HG02885 (cell line): ENCODE measurements around the gene SLC48A1.

Experiments
- ATAC-seq: cut with Tn5 transposase; IDR thresholded peaks from one replicate; pipeline ENCODE4 v1.9.1; 2021; ENCODE audit warnings: mild to moderate bottlenecking; ENCODE audit not compliant: unreplicated experiment, poor library complexity

SLC48A1 gene

DNA sequence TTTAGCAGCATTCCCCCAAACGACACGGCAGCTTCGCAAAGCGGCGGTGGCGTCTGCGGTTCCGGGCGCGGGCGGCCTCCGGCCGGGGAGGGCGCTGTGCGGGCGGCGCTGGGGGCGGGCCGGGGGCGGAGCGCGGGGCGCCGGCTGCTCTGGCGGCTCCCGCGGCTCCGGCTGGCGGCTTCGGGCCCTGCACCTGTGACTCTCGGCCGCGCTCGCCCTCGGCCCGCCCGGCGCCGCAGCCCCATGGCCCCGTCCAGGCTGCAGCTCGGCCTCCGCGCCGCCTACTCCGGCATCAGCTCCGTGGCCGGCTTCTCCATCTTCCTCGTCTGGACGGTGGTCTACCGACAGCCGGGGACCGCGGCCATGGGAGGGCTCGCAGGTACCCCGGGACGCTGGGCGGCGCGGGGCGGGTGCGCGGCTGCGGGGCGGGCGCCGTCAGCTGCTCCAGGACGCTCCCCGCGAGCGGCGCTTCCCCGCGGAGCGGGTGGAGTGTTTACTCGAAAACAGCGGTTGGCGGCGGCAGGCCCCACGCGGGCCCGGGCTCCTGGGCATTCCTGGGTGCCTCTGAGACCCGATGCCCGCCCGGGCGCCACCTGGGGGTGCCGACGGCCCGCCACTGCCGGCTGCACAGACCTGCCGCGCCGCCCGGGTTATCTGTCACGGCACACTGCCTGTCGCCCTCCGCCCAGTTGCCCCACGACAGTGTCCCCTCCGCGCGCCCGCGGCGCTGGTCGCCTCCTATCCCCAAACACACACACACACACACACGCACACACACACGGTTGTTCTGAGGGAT, at the start of gene SLC48A1:
Gene SLC48A1, plus strand, starts transcription at position 177 of the 796 bp plus-strand sequence. Its CDS starts 67 bp downstream, at position 244.
- ATAC-seq: peak; percentile 88

- ATAC-seq: no peak
These were observed 47.8 kb upstream of the SLC48A1 start, which contains the start of gene ENDOU for GRCh38 chr12:47725091-47725772. TSS of gene ENDOU (minus strand) at chr12:47725490. CDS start at chr12:47725413, 77 bp downstream.

DNA sequence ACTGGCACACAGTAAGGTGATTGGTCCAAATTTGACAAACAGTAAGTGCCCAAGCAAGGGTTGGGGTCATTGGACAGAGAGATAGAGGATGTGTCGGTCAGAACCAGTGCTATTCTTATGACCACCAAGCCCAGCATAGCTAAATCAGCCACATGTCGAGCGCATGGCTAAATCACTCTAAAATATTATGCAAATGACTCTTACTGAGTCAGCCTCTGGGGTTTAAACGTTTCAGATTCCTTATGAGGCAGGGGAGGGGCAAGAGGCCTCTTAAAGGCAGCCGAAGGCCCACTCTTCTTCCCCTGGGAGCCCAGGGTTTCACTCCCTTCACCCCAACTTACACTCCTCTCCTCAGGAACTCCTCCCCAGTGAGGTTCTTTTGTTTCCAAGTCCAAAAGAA, 47.1 kb upstream of the SLC48A1 start:
- ATAC-seq: peak; percentile 94

DNA sequence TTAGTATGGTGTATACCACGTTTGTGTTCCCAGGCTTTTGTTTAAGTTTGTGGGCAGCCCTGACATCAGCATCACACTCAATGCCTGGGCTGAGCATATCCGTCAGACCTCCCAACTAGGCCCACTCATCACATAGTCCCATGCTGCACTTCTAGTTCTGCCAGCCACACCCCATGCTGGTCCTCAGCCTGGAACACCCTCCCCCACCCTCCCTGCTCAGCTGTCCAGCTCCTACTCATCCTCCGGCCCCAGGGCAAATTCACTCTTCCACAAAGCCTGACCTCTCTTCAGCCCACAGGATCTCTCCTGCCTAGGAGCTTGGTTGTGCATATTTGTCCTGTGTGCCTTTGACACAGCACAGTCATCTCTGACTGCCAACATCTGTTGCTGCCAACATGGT, 43.8 kb upstream of the SLC48A1 start:
- no peak for ATAC-seq

DNA sequence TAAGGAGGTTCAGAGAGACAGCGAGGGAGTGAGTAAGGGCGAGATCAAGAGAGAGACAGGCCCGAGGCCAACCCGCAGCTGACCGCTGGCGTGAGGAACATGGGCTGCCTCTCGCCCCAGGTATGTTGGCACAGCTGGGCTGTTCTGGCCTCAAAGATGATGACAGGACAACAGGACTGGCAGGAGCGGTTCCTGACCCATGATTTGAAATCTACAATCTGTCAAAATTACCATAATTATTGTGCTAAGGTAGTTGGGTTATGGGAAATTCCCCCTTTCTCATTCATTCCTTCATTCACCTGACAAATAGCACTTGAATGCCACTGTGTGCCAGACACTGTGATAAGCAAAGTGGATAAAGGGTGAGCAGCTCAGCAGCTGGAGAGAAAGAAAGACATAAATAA, 42.7 kb upstream of the SLC48A1 start:
- ATAC-seq: no peak

- ATAC-seq: no peak
These were observed 41.3 kb upstream of the SLC48A1 start for GRCh38 chr12:47731723-47732122.

DNA sequence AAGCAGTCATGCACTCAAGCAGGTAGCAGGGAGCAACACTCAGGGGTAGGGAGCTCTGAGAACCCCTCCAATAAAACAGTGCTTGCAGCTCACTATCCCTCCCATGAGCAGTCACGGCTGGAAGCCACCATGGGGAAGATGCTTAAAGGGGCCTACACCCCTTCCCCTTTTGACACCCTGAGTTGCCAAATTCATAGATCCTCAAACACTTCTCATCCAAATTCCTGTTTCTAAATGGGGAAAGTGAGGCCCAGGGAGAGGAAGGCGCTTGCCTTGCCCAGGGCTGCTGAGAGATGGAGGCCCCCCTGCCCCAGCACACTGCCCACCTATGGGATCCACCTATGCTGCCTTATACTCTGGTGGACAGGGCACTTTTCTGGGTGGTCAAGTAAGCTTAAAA, 40.5 kb upstream of the SLC48A1 start:
- ATAC-seq: no peak

DNA sequence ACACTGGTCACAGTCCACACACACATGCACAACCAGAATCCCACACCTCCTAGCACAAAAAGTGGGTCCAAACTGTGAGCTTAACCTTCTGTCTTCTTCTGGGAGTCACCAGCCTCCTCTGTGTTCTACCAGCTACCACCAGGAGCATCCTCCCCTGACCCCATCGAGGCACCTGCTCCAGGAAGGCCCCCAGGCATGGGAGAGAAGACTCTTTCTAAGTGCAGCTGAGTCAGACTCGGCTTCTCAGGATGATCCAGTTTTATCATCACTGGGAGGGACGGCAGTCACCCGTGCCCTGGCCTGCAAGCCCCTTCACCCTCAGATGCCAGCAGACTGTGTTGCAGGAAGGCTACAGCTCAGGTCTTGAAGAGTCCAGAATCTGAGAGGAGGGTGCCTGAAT, 39.9 kb upstream of the SLC48A1 start:
- ATAC-seq: no peak

DNA sequence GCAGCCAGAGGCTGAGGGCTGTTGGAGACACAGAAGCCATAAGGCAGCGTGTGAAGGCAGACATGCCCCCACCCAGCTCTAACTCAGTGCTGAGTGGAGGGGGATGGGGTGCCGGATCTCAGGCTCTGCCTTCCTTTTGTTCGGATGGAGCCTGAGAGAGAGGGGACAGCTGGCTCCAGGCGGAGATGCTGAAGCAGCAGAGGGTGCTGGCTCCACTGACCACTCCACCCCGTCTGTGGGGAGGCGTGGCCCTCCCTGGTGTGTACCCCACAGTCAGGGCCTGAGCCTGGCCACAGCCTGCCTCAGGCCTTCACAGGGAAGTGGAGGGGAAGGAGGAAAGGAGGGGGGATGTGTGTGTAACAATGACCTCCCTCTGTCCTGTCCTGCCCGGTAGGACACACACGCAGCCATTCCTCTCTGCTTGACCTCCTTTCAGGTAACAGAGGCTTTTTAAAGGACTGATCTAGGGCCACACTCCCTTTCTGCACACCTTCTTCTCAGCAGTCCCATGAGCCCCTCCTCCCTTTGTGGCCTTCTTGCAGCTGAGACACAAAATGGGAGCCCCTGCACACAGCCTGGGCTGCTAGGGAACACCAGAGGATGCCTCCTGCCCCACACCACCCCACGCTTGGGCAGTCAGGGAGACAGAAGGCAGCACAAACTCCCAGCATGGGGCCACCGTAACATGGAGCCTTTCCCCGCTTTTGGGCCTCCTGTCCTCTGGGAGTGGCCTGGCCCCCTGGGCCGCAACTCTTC, 38.1 kb upstream of the SLC48A1 start:
- no peak for ATAC-seq

DNA sequence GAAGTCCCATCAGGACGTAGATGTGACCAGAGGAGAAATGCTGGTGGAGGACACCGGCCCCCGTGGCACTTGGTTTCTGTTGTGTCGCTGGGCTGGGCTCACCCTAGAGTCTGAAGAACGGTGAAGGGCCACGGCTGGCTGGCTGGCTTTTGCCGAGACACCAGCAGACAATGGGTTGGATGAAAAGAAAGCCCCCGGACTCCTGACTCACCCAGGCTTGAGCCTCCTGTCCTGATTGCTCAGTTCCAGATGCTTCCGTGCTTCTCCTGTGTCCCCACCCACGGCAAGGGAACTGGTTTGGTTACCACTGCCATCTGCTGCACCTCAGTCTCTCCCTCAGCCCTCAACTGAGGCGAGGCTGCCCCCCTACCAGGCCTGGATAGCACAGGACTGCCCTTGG, 37.4 kb upstream of the SLC48A1 start:
- ATAC-seq: no peak

GRCh38 chr12:47736216-47736615, 36.8 kb upstream of the SLC48A1 start:
- ATAC-seq: no peak

DNA sequence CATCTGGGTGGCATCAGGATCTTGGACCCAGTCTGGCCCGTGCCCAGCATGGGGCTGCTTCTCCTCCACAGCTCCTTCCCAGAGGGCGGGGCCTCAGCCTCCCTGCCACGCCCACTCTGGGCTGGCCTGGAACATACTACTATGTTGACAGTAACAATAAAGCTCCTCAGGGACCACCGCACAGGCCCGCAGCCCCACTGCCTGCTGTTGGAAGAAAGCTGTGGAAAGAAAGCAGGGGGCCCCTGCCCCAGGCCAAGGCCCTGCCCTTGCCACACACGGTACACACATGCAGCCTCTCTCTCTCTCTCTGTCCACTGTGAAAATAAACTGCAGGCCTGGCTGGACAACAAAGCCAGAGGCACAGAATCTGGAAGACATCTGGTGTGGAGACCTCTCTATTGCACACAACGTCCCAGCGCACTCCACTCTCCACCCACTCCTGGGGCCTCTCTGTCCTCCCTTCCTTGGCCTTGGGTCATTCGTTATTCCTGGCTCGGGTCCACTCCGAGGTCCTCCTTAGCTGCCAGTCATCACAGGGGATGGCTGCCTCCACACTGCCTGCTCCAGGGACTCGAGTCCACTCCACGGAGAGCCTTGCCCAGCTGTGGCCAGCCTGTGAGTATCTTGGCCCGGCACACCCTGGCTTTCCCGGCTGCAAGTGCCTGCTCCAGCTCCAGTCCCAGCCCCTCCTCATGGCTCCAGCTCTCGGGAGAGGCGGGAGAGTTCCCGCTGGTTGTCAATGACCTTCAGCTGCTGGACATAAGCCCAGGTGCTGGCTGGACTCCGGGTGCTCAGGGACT, 36.0 kb upstream of the SLC48A1 start:
- no peak for ATAC-seq

GRCh38 chr12:47737936-47738594, 35.0 kb upstream of the SLC48A1 start:
- ATAC-seq: no peak

DNA sequence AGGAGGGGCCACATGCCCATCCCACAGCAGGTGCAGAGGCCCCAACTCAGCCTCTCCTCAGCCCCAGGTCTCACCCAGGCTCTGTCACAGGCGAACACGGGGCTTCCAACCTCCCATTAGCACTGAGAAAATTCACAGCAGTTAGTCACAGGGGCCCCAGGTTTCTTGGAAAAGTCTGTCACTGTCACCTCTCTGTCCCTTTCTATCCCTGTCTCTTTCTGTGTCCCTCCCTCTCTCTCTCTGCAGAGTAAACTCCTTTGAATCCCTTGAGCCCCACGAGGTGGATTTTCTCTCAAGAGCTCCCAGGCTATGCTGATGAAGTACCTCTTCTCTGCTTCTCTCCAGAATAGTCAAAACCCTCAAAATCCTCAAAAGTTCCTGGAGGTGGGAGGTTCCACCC, 33.7 kb upstream of the SLC48A1 start:
- no peak for ATAC-seq

DNA sequence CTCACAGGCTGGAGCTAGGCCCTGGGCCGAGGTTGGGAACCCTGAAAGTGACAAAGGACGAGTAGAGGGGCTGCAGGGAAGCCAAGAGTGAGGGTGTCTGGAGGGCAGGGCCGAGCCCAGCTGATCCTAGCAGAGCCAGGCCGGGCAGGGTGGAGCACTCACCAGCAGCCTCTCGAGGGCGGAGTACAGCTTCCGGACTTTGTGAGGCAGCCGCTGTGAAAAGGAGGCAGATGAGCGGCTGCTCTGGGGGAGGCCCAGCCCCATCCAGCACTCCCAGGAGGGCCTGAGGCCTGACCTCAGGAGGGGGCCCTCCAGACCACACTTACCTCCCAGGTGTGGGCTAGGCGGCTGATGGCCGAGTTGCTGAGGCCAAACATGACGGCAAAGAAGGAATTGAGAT, 33.1 kb upstream of the SLC48A1 start:
- ATAC-seq: peak; percentile 70

- peak; percentile 48 for ATAC-seq
These were observed 32.3 kb upstream of the SLC48A1 start for GRCh38 chr12:47740606-47741339.

DNA sequence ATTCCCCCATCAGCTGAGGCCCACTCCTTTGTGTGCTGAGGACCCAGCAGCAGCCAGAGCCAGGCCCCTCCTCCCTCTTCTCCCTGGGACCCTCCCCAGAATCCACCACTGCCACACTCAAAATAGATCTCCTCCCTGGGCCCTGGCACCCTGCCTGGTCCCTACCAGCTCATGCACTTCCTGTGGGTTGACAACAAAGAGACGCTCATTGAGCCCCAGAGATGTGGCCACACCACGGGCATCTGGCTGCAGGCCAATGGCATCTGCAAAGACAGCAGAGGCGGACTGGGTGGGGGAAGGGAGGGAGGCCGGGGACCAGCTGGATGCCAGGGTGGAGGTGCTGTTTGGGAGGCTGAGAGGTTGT, 31.7 kb upstream of the SLC48A1 start:
- no peak for ATAC-seq

DNA sequence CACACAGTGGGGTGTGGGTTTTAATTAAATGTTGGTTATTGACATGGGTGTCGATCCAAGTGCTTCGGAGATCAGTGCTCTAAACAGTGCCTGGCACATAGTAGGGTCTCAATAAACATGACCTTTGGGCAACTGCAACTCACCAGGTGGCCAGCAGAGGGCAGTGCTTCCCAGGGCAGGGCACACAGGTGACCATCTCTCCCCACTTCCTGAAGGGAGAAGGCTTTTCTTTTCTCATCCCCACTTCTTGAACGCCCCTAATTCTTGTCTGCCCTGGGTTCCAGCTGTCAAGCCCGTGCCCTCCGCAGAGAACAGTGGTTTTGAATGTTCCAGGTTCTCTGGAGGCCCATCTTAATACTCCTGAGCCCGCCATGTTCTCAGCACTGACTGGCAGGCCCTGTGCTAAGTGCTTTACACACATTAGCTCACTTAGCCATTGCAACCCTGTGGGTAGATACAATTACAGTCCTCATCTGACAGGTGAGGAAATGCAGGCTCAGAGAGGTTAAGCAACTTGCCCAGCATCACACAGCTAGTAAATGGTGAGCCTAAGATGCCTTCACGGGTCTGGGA, 30.7 kb upstream of the SLC48A1 start:
- ATAC-seq: peak; percentile 33
